NAMALWA (cell line): ENCODE results near the gene TTLL8.

Source experiments
- DNase-seq: peaks from one replicate; pipeline ENCODE4 v3.0.0-alpha.2; 2015; ENCODE audit warnings: low spot score

The TTLL8 gene

DNA sequence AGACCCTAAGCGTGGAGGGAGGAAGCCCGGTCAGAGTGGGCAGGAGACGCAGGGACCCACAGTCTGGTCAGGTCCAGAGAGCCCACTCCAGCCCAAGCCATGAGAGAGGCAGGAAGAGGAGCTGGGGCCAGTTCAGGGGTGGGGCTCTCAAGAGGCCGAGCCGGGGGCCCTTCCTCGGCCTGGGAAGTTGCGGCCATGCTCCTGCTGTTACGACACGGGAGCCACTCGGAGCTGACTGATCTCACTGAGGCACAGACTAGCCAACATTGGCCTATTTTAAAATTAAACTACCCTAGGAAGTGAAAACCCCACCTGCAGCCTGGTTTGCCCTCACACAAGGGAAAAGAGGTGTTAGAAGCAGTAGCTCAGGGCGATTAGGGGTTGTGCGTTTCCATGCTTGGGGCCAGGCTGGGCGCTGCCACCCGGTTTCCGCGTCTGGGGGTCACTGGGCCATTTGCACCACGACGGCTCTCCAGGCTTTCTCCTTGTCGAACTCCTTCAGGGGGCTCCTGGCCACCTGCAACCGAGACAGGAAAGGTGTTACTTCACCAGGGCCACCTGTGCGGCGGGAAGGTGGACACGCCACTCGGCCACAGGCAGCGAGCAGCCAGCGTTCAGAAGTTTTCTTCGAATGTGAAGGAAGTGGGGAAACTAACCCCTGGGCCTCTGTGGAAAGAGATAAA, 3.2 kb upstream of the TTLL8 start:
- no peak for DNase-seq

DNA sequence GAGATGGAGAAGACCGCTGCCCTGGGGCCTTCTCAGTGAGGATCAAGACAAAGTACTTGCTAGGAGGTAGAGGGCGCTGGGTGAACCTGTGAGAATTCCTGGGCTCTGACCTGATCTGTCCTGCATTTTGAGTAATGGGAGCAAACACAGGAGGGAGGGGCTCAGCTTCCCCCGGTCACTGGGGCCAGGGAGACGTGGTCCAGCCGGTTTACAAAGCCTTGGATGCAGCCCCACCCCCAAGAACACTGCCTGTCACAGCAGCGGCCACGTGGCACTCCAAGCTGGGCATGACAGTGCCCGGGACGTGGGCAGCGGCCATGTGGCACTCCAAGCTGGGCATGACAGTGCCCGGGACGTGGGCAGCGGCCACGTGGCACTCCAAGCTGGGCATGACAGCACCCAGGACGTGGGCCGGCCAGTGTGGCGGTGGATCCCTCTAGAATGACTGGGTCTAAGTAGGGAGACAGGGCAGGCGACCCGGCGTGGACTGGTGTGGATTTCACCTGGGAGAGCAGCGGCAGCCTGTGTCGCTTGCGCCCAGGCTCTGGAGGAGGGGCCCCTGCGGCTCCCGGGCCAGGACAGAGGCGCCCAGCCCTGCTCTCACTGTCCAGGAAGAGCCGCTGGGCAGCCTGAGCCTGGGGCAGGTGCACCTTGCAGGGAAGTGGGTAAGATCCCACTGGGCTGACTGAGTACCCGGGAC, 2.5 kb upstream of the TTLL8 start:
- no peak for DNase-seq

DNA sequence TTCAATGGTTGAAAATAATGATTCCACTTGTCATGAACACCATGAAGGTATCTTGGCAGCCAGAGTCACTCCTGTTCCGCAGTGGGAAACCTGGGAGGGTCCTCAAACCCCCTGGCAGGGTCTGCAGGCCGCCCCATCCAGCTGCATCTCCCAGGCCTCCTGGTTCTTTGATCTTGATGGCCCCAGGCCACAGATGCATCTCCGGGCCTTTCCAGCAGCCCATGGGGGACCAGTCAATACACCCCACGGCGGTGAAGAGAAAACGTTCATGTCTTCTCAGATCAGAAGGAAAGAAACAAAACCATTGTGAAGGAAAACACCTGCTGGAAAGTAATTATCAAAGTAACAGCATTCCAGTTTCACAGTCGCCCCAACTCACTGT, 1.8 kb upstream of the TTLL8 start:
- DNase-seq: no peak

DNA sequence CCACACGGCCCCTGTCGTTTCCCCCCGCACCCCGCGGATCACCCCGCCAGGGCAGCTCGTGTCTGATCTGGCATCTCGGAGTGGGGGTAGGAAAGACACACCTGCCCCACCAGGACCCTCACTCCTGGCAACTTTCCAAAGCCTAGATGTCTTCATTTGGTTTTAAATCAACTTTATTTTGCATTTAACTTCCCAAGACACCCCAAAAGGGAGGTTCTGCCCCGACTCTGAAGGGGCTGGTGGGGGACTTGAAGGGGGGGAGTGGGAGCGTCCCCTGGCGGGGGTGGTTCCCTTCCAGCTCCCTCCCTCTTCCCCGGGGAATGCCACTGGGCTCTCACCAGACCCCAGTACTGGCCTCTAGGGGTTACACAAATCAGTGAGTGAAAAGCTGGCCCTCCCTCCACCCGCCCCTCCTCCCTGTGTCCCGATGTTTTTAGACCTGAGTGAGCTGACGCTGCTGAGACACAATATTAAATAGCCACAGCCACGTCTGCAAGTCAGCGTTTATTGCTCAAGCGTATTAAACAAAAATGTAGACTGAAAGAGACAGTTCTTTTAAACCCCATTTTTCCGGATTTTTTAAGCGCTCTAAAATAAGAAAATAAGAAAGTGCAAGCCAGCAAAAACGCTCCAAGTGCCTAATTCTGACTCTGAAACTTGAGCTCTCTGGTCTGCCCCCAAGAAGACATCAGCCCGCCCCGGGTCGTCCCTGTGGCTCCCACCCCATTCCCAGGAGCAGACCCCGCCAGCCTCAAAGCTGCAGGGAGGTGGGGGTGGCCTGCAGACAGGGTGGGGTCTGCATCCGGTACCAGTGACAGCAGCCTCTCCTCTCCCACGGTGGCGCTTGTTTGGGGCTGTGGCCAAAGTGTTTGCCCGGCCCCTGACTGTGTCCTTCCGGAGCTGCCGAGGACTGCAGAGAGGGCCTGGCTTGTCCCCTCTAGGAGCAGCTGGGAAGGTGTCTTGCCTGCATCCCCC, 1.1 kb upstream of the TTLL8 start:
- DNase-seq: peak; percentile 24

DNA sequence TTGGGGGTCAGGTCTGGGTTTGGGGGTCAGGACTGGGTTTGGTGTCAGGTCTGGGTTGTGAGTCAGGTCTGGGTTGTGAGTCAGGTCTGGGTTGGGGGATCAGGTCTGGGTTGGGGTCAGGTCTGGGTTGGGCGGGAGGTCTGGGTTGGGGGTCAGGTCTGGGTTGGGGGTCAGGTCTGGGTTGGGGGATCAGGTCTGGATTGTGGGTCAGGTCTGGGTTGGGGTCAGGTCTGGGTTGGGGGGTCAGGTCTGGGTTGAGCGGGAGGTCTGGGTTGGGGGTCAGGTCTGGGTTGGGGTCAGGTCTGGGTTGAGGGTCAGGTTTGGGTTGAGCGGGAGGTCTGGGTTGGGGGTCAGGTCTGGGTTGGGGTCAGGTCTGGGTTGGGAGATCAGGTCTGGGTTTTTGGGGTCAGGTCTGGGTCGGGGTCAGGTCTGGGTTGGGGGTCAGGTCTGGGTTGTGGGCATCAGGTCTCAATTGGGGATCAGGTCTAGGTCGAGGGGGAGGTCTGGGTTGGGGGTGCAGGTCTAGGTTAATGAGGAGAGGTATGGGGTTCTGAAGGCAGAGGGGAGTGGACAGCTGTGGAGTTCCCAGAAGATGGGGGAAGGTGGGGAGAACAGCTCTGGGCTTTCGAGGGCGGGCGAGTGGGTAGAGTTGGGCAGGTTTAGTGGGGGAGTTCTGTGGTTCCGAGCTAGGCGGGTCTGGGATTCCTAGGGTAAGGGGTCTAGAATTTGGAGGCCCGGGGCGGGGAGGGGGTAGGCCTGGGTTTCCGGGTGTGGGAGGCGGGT, 629 bp downstream of the TTLL8 start:
- no peak for DNase-seq

DNA sequence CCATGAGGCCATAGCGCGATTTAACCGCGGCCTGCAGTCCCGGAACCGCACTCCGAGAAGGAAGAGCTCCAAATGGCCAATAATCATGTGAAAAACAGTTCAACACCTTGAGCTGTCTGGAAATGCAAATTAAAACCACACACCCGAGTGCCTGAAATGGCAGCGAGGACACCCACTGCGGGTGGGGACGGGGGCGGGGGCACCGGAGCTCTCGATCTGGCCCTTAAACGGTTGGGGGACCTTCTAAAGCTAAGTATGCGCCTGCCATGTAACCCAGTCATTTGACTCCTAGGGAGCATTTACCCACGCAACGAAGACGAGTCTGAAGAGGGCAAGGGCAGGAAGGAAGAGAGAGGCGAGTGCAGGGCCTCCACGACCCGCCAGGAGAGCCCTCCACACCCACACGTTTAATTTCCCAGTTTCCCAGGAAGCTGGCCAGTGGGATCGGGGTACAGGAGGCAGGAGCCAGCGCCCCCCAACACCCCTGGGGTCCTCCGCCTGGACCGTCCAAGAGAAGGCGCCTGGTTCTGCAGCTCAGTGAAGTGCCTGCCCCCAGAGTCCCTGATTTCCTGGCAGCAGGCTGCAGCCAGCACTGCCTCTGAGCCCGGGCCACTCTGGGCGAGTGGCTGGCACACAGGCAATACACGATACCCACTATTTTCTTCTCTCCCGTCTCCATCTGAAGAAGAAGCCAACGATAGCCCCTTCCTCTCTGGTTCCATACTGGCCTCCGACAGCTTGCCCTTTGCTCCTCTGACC, 1.7 kb downstream of the TTLL8 start:
- peak; percentile 28 for DNase-seq

DNA sequence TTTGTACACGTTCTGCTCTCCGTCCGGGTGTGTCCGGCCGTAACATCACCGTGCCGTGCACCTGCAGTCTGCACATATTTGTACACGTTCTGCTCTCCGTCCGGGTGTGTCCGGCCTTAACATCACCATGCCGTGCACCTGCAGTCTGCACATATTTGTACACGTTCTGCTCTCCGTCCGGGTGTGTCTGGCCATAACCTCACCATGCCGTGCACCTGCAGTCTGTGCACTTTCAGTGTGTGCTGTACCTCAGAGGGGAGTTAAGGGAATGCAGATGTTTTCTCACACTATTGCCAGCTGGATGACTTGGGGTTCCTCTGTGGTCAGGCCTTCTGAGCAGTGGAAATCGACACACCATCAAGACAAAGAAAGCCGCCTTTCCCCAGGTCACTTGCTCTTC, 4.2 kb downstream of the TTLL8 start:
- DNase-seq: peak; percentile 63

DNA sequence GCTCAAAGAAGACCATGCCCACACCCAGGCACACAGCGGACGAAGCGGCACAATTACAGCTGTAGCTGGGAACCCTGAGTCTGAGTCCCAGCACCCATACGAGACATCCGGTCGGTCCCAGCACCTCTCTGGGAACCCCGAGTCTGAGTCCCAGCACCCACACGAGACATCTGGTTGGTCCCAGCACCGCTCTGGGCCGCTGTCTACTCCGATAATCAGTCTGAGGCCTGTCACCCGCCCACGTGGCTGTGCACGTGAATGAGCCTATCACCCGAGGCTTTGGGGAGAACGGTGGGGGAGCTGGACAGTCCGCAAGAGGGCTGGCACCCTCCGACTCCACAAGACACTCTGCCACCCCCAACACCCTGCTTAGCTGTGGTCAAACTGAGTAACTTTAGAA, 6.2 kb downstream of the TTLL8 start:
- DNase-seq: no peak

DNA sequence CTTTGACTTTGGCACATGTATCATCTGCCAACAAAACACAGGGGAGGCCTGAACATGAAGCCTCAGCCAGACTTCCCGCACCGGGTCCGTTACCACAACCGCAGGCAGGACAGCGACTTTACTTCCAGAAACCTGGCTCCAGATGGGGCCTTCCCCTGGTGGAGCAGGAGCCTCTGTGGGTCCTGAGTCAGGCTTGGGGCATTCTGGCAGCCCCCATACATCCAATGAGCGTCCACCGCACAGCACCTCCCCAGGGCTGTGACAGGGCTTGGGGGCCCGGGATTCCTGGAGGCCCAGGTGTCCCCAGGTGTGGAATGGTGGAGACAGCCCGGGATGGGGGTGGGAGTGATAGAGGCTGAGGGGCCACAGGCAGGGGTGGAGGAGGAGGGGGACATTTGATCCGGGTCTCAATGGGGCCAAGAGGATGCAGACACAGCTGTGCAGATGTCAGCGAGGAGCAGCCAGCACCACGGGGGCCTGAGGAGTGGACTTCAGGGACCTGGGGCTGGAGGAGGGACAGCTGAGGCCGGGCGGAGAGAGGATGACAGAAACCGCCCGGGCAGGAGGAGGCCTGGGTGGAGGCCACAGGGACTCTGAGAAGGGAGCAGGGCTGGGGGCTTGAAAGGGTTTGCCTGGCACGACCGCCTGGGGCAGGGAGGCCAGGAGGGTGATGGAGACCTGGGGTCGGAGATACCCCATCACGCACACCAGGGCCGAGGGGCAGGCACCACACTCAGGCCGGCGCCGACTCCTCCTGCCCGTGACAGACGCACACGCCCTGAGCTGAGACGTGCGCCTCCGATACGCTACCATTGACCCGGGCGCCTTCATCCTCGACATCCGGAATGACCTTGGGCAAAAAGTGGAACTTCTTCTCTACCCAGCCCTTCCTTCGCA, 8.6 kb downstream of the TTLL8 start:
- no peak for DNase-seq

DNA sequence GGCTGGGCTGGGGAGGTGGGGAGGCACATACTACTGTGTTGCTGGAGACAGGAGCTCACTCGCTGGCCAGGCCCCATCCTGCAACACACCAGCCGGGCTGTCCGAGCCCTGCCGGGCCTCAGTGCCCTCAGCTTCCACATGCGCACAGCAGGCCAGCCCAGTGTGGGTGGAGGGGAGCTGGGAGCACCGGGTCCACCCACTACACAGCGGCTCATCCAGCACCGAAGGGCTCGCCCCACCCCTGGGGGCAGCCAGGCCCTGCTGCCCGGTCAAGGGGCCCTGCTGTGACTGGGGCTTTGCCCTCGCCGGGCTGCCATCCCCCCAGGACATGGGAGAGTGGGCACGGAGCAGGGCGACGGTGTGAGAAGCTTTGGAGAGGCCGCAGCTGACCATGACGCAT, 9.3 kb downstream of the TTLL8 start:
- no peak for DNase-seq

DNA sequence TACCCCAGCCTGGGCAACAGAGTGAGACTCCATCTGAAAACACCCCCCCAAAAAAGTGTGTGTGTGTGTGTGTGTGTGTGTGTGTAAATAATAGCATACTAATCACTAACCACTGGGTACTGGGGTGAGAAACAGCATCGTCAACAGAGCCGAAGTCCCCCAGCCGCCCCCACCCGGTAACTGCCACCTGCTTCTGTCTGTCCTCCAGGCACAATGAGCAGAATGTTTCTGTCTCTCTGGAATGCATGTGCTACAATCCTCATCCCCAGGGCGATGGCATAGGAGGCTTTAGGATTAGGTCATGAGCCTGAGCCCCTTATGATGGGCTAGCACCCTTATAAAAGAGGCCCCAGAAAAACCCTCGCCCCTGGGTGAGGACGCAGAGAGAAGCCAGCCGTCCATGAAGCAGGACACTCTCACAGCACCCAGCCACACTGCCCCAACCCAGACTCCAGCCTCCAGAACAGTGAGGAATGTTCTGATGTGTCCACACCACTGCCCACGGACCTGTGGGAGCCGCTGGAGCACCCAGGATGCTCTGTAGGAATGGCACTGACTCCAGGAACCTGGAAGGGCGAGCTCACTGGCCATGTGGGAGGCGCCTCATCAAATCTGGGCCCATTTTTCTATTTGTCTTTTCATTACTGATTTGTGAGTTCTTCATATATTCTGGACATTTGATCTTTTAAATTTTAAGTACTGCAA, 9.9 kb downstream of the TTLL8 start:
- DNase-seq: no peak

DNA sequence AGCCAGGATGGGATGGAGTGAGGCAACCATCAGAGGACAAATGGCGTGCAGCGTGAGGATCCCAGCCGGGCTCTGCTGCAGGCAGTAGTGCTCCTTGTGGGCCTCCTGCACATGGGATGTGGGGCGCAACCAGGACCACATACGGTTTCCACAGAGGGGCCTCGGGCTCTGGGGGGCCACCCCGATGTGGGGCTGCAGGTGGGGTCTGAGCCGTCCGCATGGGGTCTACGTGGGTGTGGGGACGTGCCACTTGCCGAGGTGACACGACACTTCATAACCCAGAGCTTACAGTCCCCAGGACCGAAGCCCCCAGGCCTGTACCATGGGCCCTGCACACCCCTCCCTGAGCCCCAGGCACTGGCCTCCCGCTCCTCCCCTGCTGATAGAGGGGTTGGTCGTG, 10.8 kb downstream of the TTLL8 start:
- DNase-seq: no peak

DNA sequence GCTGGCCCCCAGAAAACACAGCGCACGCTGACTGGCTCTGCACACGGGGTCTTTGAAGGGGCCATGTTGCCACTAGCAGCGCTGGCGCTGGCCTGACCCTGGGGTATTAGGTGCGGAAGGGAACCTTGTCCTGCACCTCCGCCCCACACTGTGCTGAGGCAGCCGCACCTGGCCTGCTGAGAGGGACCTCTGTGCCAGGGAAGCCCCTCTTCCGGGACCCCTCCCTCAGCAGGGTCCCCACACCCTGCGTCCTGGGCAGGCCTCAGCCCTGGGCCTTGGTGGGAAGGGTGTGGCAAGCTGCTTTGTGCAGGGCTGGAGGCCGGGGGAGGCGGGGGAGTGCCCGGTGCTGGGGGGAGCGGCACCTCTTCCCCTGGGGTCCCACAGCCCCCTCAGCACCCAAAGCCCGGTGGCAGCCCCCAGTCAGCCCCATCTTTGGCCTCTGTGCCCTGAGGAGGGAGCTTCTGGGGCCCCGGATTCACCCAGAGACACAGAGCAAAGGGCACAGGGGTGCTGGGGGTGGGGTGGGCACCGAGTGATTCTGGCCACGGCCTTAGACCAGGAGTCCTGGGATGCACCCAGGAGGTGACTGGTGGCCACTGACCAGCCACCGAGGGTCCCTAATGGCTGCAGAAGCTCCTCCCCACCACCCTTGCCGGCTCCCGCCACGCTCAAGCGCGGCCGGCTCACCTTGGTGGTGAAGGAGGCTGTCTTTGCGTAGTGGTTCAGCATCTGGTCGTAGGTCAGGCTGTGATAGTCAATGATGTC, 11.4 kb downstream of the TTLL8 start:
- DNase-seq: no peak

DNA sequence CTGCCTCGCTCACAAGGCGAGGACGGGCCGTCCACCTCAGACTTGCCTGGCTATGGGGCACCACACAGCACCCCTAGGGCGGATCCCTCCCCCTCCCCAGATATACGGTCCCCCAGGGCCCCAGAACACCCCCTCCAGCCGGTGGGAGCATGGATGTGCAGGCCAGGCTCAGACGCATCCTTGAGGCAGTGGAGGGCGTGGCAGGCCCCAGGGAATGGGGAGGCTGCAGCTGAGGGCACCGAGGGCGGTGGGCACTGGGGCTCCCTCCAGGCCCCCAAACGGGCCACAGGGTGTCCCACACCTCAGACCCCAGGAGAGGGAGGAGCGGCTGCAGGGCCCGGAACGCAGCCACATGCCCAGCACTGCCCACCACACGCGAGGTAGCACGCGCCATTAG, 12.1 kb downstream of the TTLL8 start:
- DNase-seq: no peak

DNA sequence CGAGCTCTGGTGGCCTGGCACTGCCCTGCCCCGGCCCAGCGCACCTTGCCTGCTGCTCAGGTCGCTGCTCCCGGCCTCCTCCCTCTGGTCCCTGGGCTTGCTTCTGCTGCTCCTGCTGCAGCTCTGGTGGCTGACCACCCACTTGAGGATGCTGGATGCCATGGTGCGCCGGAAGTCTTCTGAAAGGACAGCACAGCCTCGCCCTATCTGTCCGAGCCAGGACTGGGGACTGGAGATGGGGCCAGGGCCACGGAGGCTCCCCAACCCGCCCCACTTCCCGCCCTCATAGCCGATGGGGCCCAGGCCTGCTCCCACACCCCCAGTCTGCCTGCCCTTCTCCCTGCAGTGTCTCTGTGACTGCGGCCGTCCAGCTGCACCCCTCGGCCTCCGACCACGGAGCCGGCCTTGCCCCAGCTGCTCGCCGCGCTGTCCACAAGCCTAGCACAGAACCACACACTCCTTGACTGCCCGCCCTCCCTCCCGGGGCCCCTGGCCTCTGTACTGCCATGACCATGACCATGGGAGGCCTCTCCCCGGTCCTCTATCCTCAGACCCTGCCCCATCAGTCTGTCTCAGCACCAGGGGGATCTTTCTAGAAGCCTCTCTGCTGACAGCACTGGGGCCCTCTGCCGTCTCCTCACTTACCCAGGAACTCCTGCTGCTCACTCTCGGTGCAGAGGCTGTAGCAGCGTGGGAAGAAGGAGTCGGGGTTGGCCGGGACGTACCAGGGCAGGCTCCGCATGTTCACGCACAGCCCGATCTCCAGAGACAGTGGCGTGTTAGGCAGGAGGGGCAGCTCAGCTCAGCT, 12.7 kb downstream of the TTLL8 start:
- DNase-seq: no peak

DNA sequence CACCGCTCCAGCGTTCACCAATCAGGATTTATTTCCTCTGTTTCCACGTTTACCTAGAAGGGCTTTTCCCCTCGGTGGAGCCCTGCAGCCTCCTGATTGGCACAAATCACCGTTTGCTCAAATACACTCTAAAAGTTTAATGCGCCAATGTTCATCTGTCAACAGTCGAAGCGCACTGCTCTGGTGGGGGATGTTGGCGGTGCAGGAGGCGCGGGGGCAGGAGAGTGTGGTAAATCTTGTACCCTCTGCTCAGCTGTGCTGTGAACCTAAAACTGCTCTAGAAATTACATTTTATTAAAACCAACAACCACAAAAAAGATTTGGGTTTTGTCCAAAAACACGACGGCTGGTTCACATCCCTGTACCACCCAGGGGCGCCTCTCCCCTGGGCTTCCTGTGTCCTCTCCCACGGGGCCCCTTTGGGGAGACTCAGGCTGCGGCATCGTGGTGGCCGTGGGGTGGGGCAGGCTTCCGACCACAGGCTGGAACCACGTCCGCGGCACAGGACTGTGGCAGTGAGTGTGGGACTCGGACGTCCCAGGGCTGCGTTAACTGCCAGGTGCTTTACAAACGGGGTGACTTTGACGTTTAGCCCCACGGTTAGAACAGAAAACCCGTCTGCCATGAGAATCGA, 13.5 kb downstream of the TTLL8 start:
- DNase-seq: no peak

DNA sequence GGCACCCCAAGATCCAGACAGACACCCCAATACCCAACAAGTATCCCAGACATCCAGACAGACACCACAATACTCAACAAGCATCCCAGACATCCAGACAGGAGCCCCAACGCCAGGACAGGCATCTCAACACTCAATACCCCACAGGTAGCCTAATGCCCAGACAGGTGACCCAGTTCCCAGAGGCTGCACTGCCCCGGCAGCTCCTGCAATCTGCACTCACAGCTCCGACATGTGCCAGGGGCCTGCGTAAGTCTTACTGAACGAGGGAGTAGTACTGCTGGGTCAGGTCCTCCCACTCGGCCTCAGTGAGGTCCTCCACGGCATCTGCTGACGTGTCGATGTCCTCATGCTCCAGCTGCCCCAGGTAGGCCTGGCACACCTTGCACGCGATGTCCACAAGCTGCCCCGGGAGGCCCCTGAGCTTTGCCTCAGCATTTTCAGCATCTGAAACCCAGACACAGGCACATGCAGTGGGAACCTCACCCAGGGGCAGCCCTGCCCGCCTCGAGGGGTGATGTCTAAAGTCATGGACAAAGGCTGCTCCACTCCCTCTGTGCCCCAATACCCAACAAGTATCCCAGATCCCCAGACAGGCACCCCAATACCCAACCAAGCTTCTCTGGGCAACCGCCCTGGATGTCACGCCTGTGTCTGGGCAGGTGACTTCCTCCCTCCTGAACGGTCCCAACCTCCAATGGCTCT, 16.6 kb downstream of the TTLL8 start:
- no peak for DNase-seq
